ENCODE results near the gene FCHSD2.
"Not testable (repeated sequence)": the region's sequence is repeated elsewhere in the genome, so short reads cannot be mapped to it uniquely, and the experiment has no call there.

The FCHSD2 gene

GRCh38 chr11:73018856-73019255 lies 123.3 kb downstream of the FCHSD2 start:
- FAIRE-seq (no peak), DNase-seq (ENCODE audit: insufficient read length, low spot score) (no peak)

GRCh38 chr11:73017024-73017751 lies 124.9 kb downstream of the FCHSD2 start:
- FAIRE-seq (peak; percentile 84), DNase-seq (ENCODE audit: insufficient read length, low spot score) (no peak)

- DNase-seq (ENCODE audit: insufficient read length, low spot score) (no peak), FAIRE-seq (no peak)
These were observed 129.1 kb downstream of the FCHSD2 start for GRCh38 chr11:73013021-73013420.

- FAIRE-seq (peak; percentile 49), DNase-seq (ENCODE audit: insufficient read length, low spot score) (no peak)
These were observed 129.8 kb downstream of the FCHSD2 start for GRCh38 chr11:73012121-73012863.

GRCh38 chr11:73011126-73011817 lies 130.8 kb downstream of the FCHSD2 start:
- FAIRE-seq: no peak

GRCh38 chr11:73009972-73010371 lies 132.1 kb downstream of the FCHSD2 start:
- FAIRE-seq: peak; percentile 69
- no peak for DNase-seq (ENCODE audit: insufficient read length, low spot score)

More at GRCh38 chr11:73011126-73011817, 130.8 kb downstream of the FCHSD2 start:
- no peak for DNase-seq (ENCODE audit: insufficient read length, low spot score)

GRCh38 chr11:73004088-73004487 lies 138.0 kb downstream of the FCHSD2 start:
- DNase-seq (ENCODE audit: insufficient read length, low spot score): no peak
- peak; percentile 48 for FAIRE-seq

- peak; percentile 40 for FAIRE-seq
- no peak for DNase-seq (ENCODE audit: insufficient read length, low spot score)
These were observed 139.0 kb downstream of the FCHSD2 start for GRCh38 chr11:73003088-73003487.

- DNase-seq (ENCODE audit: insufficient read length, low spot score): no peak
- FAIRE-seq: no peak
These were observed 139.9 kb downstream of the FCHSD2 start for GRCh38 chr11:73002214-73002613.

- FAIRE-seq (no peak), DNase-seq (ENCODE audit: insufficient read length, low spot score) (no peak)
These were observed 140.5 kb downstream of the FCHSD2 start for GRCh38 chr11:73001615-73002014.

- FAIRE-seq (no peak), DNase-seq (ENCODE audit: insufficient read length, low spot score) (no peak)
These were observed 143.4 kb downstream of the FCHSD2 start for GRCh38 chr11:72998676-72999075.

- DNase-seq (ENCODE audit: insufficient read length, low spot score) (no peak), FAIRE-seq (peak; percentile 91)
These were observed 145.2 kb downstream of the FCHSD2 start for GRCh38 chr11:72996959-72997358.

GRCh38 chr11:72989727-72990126 lies 152.4 kb downstream of the FCHSD2 start:
- no peak for FAIRE-seq
- no peak for DNase-seq (ENCODE audit: insufficient read length, low spot score)

- no peak for FAIRE-seq
- no peak for DNase-seq (ENCODE audit: insufficient read length, low spot score)
These were observed 153.3 kb downstream of the FCHSD2 start for GRCh38 chr11:72988821-72989220.

GRCh38 chr11:72985645-72986044 lies 156.5 kb downstream of the FCHSD2 start:
- no peak for DNase-seq (ENCODE audit: insufficient read length, low spot score)
- no peak for FAIRE-seq

- DNase-seq (ENCODE audit: insufficient read length, low spot score) (no peak), FAIRE-seq (no peak)
These were observed 157.6 kb downstream of the FCHSD2 start for GRCh38 chr11:72984453-72985077.

GRCh38 chr11:72983560-72983959 lies 158.6 kb downstream of the FCHSD2 start:
- FAIRE-seq (no peak), DNase-seq (ENCODE audit: insufficient read length, low spot score) (no peak)

GRCh38 chr11:72981971-72982685 lies 160.0 kb downstream of the FCHSD2 start:
- DNase-seq (ENCODE audit: insufficient read length, low spot score) (no peak), FAIRE-seq (no peak)

- FAIRE-seq (peak; percentile 58), DNase-seq (ENCODE audit: insufficient read length, low spot score) (no peak)
These were observed 161.0 kb downstream of the FCHSD2 start for GRCh38 chr11:72981080-72981479.

- FAIRE-seq; DNase-seq (ENCODE audit: insufficient read length, low spot score): not testable (repeated sequence)
These were observed 164.3 kb downstream of the FCHSD2 start for GRCh38 chr11:72977782-72978181.
